HG03039 (cell line): ENCODE measurements around the gene KIF26B.

Source experiments
- ATAC-seq: cut with Tn5 transposase; IDR thresholded peaks from one replicate; pipeline ENCODE4 v1.9.1; 2021; ENCODE audit warnings: mild to moderate bottlenecking, moderate library complexity; ENCODE audit not compliant: unreplicated experiment

KIF26B gene

DNA sequence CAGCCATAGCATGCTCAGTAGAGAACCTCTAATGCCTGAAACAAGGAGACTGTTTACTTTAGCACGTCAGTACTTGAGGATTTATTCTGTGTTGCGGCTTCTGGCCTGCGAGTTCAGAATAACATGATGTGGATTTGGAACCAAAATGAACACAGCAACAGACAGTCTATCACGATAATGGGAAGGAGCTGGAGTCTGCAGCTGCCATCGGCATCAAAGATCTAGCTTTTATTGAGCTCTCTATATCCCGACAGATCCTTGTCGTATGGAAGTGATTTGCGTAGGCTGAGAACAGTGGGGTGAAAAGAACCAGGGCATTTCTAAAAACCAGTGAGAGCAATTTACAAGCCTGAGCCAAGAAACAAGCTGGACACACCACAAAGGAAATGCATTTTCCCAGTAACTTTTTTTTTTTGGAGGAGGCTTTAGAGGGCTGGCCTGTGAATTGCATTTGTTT lies 294.2 kb downstream of the KIF26B start:
- no peak for ATAC-seq

DNA sequence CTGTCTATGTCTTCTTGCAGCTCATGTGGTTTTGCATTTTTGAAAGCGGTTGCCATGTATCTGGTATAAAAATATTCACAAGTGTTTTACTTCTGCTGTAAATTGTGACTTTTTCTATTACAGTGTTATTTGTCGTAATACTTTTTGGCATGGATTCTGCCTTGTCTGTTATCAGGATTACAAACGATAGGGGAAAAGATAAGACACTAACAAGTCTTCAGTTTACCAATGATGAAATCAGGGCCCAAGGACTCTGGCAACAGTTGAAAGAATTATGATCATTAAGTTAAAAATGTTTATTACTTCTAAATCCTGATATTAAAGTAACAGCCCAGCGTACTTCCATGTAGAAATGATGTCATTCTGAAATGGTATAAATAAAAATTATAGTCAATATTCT lies 298.8 kb downstream of the KIF26B start:
- ATAC-seq: no peak

DNA sequence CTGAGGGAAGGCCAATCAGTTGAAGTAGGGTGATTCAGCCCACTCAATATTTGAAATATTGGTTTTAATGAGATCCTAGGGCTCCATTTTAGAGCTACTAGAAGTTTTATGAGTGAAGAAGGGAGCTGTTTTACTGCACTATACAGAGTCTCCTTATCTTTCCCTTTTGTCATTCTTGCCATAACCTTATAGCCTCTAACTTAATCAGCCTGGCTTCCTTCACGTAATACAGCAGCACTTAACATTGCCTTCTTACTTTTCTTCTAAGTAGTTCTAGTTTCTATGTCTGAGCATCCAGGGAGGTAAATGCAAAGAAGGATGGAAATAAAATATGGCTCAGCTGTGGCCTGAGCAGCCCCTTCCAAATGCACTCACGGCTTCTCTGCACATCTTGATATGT lies 299.3 kb downstream of the KIF26B start:
- no peak for ATAC-seq

DNA sequence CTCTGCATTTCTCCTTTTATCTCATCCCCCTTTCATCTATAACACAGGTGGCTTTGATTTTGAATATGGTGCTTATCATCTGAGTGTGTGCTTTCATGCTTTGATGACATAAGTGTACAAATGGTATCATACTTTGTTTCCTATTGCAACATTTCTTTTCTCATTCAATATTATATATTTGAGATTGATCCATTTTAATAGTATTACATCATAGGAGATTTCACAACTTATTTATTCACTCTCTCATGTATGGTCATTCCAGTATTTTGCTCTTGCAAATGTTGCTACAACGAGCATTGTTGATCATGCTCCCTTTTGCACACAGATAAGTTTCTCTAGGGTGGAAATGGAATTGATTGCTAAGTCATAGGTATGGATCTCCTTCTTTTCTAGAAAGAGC lies 302.8 kb downstream of the KIF26B start:
- no peak for ATAC-seq

DNA sequence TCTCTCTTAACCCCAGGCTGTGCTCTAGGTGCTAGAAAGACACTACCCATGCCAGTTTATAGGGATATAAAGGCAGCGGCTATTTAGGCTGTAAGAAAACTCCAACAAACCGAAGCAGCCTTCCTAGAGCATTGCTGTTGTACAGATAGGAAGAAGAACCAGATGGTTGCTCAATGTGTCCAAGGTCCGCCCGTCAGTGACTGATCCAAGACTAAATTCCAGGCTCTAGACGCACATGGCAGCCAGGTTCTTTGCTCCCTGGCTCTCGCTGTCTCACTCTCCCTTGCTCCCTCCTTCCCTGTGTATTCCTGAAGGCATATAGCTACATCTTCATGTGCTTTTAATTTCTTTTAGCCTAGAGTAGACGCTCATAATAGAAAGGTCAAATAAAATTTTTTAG lies 303.4 kb downstream of the KIF26B start:
- no peak for ATAC-seq

DNA sequence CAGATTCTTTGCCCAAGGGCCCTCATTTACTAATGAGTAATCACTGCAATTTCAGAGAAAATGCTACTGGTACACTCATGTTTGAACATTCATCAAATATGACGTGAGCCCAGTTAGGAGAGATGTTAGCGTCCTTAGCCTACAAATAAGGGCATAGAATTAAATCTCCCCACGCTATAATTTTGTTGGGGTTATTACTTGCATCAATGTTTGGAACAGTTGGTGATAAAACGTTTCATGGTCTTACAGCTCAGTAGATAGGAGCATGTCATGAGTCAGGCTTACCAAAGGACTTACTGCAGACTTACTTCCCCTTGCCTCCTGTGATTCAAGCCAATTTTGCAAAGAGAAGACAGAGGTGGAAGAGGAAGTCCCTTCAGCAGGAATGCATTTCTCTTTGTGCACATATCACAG lies 304.0 kb downstream of the KIF26B start:
- no peak for ATAC-seq

DNA sequence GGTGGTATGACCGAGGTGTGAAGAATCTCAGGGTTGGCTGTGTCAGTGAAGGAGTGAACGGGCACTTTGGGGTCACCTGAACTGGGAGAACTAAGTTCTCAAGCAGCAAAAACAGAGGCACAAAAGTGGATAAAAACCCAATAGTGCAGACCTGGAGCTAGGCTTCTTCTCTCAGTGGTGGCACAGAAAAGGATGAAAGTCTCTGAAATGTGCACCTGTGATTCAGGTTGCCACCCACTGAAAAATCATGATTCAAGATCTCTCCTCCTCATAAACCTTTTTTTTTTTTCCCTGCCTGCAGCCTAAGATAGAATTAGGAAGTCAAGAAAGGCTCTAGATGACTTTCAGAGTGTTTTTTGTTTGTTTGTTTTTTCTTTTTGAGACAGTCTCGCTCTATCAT lies 304.8 kb downstream of the KIF26B start:
- no peak for ATAC-seq

DNA sequence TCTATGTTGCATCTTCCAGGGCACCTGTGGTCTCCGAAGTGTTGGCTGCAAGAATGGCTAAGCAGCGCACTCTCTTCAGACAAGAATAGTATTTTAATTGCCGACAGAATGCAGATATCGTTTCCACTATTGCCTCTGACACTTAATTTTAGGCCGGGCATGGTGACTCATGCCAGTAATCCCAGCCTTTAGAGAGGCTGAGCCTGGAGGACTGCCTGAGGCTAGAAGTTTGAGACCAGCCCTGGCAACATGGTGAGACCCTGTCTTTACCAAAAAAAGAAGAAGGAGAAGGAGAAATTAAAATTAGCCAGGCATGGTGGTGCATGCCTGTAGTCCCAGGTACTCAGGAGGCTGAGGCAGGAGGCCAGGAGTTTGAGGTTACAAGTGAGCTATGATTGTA lies 306.9 kb downstream of the KIF26B start:
- no peak for ATAC-seq

DNA sequence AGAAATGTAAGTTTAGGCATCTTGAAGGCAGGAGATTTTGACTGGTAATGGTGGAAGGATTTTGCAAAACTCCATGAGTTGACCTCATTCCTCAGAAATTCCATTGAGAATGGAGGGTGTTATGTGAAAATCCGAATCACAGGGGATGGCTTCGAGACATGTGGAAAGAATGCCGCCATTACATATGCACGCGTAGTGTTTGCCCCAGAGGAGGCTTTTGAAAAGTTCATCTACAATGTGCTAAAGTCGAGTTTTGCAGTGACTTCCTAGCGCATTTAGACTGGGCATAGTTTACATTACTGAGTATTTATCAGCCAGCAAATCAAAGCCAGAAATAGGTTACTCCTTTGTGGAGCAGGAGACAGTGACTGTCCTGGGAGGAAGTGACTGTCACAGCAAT lies 307.4 kb downstream of the KIF26B start:
- no peak for ATAC-seq

DNA sequence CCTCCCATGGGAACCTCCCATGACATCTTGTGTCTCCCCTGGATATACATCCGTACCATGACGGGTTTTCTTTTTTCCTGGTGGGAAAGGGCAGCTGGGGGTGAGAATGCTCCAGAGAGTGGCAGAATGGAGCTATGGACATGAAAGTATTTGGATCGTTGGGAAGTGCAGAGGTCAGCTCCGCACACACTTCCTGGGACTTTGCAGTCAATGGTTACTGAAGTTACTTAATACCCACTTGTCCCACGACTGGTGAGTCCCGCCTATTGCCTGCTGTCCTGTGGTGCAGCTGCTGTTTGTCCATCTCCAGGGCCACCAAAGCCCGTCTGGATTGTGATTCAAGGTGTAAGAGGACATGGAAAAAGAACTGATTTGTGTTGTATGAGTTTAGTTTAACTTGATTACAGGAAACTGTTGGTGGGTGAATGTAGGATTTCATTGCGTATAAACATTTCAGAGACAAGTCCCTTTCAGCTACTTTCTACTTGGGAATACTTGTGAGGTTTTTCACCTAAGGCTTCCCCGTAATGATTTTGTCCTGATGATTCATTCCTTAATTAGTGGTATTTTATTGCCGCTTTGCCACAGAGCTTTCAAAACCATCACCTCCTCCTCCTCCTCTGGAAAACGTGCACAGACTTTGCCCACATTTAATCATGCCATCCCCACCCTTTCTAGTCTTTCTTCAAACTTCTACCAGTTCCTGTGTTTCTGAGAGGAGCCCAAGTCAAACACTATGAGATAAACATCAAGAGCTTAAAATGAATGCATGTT lies 308.8 kb downstream of the KIF26B start:
- ATAC-seq: no peak

DNA sequence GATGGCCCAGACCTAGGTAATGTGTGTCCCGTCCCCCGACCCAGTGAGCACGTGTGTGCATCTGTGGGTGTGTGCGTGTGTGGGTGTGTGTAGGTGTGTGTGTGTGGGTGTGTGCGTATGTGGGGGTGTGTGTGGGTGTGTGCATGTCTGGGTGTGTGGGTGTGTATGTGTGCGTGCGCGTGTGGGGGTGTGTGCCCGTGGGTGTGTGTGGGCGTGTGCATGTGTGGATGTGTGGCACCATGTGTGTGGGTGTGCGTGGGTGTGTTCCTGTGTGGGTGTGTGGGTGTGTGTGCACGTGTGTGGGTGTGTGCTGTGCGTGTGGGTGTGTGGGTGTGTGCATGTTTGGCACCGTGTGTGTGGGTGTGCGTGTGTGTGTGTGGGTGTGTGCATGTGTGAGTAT lies 309.5 kb downstream of the KIF26B start:
- no peak for ATAC-seq

DNA sequence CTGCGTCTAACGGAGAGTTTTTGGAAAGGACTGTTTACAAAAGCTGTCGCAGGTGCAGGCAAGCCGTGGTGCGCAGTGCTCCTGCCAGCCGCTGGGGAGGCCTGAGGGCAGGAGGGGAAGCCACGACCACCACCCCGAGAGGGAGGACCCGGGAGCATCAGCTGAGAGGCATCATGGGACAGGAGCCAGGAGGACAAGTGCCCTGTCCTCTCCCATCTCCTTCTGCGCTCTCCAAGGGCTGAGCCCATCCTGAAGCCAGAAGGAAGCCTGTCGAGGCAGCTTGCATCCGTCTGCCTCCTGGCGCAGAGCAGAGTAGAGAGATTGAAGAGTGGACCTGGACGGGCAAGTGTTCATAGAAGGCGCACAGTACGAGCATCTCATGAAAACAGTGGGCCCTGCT lies 310.9 kb downstream of the KIF26B start:
- no peak for ATAC-seq

DNA sequence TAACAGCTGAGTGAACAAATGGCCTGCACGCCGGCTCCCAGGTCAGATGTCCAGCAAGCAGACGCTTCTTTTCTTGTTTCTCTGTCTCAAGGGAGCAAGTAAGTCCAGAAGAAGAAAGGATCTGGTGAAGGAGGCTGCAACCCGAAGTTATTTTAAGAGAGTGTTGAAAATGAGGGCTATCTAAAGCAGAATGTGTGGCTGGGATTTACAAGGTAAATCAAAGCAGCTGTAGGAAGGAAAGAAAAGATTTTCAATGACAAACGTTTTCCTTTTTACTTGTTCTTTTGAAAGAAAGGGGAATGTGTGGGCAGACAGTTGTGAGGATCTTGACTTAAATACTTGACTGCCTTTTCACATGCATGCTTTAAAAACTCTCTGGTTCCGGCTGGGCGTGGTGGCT lies 311.5 kb downstream of the KIF26B start:
- ATAC-seq: no peak

DNA sequence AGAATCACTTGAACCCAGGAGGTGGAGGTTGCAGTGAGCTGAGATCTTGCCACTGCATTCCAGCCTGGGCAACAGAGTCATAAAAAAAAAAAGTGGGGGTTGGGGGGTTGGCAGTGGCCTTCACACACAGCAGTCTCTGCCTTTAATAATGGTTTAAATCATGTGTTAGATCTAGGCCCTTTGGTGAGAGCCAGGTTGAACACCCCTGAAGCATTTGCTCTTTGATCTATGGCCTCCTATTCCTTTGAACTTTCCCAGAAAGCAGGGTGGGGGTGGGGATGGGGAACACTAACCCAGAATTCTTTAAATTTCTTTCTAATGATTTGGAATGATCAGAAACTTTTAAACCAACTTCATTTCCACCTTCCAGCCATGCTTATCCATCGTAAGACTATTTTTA lies 313.0 kb downstream of the KIF26B start:
- no peak for ATAC-seq

DNA sequence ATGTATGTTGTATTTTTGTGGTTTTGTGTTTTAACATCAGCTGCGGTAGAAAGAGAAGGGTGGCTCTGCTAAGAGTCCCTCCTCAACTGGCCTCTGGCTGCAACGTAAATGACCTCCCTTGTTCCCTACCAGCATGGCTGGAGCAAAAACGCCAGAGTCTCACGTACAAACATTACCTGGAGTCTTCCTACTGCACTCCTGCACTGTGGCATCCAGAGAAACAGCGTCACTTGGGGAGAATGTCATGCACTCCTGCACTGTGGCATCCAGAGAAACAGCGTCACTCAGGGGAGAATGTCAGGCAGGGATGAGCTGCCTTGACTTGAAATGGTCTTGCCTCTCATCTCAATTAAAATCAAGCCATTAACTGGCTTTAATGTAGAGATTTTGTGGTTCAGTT lies 314.2 kb downstream of the KIF26B start:
- ATAC-seq: no peak

DNA sequence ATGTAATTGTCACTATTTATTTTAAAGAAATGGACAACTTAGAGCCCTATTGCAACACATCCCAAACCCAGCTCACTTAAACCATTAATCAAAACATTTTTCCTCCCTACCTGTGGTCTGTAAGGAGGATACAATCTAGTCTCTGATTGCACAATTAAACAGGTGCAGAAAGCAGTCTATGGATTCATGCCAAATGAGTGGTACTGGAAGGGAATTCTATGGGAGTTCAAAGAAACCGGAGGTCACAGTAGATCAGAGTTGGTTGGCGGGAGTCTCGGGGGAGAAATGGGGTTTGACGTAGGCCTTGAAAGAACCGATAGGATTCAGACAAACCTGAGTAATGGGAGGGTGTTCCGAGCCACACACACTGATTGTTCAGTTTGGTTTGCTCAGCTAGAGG lies 314.9 kb downstream of the KIF26B start:
- no peak for ATAC-seq

DNA sequence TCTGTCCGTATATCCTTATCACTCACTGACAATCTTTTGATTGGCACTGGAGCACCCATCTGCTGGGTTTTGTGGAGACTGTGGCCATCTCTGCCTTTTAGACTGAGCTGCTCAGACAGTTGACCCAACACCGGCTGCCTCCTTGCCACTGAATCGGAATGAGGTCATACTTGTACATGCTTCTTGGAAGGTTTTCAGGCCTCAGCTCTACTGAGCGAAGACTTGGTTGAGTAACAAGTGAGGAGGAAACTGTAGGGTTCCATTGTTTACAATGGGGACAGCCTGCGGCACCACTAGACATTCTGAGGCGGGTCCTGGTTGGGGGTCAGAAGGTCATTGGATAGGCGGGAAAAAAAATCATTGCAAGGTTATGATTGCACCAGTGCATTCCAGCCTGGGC lies 320.3 kb downstream of the KIF26B start:
- ATAC-seq: no peak

DNA sequence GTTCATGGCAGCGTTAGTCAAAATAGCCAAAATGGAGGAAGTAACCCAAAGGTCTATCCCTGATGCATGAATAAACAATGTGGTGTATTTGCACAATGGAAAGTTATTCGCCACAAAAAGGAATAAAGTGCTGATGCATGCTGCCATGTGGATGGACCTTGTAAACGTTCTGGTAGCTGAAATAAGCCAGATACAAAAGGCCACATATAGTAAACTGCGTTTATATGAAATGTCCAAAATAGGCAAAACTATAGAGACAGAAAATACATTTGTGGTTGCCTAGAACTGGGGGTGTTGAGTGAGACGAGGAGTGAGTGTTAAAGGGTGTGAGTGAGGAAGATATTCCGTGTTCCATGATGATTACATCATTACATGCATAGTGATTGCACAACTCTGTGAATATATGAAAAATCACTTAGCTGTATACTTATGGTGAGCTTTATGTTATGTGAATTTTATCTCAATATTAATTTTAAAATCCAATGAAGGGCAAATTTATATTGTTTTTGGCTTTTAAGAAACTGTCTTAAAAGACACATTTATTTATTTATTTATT lies 321.3 kb downstream of the KIF26B start:
- no peak for ATAC-seq

DNA sequence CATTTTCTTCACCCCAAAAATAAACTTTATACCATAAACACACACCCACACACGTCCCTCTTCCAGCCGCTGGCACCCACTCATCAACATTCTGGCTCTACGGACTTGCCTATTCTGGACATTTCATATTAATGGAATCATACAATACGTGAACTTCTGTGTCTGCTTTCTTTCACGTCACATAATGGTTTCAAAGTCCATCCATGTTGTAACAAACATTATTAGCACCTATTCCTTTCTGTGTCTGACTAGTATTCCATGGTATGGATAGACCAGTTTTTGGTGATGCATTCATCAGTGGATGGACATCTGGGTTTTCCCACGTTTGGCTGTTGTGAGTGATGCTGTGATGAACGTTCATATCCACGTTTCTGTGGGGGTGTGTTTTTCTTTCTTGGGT lies 323.2 kb downstream of the KIF26B start:
- ATAC-seq: no peak

DNA sequence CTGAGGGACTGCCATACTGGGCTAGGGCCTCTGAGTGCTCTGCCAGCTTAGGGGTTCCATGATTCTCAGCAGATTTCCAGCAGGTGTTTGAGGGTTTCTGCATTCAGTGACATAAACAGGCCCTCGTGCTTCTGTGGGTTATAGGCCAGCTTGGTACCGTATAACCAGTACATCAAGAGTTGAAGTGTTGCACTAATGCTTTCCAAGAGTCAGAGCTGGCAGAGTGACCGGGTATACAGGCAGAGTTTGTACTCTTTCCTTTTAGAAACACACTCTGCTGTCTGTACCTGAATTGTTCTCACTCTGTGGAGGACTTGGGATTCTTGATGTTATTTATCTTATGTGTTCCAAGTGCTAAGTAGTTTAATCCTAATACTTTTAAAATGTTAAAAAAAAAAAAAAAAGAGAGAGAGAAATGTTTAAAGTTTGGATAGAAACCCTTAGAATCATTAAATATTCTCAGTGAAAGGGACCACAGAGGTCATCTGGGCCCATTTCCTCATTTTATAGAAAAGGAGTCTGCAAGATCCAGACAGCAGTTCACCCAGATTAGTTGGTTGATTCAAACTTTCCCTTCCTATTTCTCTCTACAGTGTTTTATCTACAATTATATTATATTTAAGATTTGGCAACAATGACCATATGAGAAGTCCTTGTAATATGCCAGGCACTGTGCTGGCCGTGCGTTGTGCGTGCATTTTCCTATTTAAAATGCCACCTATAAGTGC lies 325.8 kb downstream of the KIF26B start:
- no peak for ATAC-seq

DNA sequence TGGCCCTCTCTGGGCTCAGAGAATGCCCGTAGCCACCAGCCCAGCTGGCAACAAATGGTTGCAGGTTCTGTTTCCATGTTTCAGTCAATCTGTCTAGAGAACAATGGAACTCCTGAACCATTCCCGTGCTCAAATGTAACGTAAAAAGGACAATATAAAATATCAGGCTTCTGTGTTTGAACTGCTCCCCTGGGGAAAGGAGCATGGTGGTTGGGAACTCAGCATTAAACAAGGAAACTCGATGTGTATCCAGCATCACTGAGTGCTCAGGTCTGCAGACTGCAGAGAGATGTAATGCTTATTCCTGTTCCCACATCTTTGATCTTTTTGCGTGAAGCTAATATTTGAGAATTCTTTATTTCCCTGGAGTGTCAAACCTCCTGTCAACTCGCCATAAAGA lies 326.5 kb downstream of the KIF26B start:
- ATAC-seq: no peak

DNA sequence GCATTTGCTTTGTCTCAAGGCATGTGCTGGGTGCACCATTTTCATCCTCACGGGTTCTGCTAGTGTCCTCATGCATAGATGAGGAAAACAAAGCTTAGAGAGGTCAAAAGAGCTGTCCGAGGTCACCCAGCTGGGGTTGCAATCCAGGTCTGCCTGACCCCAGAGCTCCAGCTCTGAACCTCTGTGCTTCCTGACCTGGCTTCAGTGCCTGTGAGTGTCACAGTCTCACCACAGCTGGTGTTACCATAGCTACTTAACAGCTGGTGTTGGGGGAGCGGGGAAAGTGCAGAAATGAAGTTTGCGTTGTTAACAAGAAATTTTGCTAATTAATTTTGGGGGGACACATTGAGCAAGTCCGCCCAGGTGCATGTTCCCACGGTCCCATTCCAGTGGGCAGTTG lies 328.5 kb downstream of the KIF26B start:
- no peak for ATAC-seq
